Stimulated activated CD4-positive, alpha-beta T cell treated with anti-CD3 and anti-CD28 coated beads, Interleukin-4, amount 100 ng/mL, for 48 hours (primary cell): ENCODE results near the gene GHRHR.
A peak's percentile ranks its signal among the peaks of the same experiment; 100 is the strongest.

Experiments used
- DNase-seq, 2 donors: peaks; one replicate each; pipeline ENCODE4 v3.0.0-alpha.2; 2020; ENCODE audit warnings: low read depth in 2 of 2

The GHRHR gene

DNA sequence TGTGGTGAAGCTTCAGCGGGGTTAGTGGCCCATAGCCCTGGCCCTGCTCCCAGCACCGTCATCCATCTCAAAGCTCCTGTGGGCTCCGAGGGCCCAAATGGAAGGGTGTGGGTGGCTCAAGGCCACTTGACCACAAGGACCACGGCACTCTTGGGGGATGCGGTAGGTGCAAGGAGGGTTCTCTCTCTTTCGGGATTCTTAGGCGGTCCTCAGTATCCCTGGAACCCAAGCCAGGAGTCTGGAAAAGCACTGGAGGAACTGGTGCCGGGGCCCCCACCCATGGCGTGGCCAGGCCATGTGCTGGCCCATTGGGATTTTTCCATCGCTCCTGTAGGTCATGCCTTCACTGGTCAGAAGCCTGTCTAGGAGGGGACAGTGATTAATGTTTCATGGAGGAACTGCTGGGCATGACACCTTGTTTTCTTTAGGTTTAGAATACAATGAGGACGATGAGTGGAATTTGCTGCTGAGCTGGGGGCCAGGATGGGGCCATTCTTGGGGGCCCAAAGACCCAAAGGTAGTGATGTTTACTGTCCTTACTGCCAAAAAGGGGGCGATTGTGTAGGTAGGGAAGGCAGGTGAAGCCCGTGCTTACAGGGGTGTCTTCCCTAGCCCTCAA is 35.4 kb upstream of the GHRHR start:
- no peak for DNase-seq

DNA sequence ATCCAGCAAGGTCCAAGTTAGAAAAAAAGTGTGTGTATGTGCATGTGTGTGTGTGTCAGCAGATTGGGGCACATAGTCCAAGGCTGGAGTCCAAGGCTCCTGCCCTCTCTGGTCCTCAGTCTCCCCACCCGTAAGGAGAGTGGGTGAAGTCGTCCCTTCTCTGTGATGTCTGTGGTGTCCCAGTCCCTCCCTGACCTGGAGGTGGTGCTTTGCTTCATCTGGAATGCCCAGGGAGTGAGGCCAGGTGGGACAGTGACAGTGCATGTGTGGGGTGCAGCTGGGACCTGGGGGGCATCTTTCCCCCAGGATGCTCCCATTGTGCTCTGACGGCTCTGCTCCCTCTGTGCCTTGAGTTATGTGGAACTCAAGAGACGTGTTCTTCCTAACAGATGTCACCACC is 34.1 kb upstream of the GHRHR start:
- no peak for DNase-seq

DNA sequence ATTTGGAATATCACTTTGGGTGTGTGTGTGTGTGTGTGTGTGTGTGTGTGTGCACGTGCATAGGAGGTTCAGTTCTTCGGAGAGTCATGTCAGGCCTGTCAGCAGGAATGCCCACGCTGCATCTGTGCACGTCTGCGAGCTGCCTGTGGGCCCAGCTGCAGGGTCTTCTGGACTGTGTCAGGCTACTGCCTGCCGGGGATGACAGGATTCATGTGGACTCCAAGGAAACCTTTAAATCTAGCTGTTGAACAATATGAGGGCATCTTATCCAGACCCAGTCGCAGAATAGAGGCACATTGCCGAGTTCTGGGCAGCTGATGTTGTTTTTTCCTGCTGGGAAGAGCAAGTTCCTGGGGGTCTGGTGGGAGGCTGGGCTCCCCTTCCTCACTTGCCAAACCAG is 33.1 kb upstream of the GHRHR start:
- DNase-seq: no peak

DNA sequence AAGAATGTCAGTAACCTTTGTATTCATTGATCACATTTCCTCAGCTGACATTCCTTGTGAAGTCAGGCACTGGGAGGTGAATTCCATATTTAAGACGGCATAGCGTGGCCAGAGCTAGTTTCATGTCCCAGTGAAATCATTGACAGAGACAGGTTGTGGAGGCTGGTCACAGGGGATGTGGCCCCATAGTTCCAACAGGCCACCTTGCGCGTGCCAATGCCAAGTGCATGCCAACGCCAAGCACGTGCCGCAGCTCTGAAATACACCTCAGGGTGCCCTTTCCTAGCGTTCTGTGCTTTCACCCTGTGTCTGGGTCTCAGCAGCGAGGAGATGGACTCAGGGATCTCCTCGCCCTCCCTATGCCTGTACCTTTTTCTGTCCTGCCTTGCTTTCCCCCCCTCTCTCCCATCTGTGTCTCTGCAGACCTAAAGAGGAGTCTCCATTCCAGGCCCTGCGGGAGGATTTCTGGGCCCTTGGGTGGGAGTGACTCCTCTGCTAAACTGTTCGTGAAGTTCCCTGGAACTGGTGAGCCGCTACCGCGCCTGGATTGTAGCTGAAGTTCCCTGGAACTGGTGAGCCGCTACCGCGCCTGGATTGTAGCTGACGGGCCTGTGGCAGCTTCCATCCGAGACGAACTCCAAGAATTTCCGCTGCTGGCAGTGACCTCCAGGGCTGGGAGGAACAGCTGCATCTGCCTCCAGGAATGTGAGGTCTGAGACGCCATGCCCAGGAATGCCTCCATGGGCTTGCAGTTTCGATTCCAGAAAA is 32.4 kb upstream of the GHRHR start:
- no peak for DNase-seq

DNA sequence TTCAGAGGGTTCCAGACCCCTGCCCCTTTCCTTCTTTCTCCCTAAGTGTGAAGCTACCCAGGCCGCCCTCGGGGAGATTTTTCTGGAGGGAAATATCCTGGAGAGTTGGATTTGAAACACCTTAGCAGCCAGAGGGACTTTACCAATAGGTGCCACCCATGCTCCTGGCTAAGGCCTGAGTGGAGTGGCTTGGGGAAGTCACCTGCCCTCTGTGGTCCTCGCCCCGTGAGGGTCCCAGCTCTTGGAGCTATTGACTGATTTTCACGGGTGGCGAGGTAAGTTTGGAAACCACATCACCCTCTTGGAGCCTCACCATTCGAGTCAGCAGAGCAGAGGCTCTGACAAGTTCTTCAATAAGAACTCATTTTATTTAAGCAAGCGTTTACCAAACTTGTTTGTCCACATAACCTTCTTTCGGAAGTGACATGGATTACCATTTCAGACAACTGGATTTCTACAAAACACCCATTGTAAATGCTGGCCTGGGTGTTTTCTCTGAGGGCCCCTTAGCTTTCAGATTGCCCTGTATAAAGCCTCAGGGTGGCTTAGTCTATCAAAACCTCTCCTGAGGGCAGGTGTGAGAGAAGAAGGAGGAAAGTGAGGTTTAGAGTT is 31.7 kb upstream of the GHRHR start:
- no peak for DNase-seq

DNA sequence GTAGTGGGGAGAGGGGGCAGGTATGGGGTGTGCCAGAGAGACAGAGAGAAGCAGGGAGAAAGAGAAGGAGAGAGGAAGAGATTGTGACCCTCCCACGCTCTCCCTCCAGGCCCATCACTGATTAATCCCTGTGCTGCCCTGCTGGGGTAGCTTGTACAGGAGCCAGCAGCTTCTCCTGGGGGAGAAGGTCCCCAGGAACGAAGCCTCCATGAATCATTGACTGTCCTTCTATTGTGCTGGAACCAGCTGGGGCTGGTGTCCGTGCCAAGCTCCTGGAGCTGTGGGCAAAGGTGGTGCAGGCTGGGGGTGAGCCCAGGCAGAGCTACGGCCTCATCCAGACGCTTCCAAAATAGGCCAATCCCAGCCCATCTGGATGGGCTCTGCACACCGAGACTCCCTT is 31.2 kb upstream of the GHRHR start:
- DNase-seq: no peak

DNA sequence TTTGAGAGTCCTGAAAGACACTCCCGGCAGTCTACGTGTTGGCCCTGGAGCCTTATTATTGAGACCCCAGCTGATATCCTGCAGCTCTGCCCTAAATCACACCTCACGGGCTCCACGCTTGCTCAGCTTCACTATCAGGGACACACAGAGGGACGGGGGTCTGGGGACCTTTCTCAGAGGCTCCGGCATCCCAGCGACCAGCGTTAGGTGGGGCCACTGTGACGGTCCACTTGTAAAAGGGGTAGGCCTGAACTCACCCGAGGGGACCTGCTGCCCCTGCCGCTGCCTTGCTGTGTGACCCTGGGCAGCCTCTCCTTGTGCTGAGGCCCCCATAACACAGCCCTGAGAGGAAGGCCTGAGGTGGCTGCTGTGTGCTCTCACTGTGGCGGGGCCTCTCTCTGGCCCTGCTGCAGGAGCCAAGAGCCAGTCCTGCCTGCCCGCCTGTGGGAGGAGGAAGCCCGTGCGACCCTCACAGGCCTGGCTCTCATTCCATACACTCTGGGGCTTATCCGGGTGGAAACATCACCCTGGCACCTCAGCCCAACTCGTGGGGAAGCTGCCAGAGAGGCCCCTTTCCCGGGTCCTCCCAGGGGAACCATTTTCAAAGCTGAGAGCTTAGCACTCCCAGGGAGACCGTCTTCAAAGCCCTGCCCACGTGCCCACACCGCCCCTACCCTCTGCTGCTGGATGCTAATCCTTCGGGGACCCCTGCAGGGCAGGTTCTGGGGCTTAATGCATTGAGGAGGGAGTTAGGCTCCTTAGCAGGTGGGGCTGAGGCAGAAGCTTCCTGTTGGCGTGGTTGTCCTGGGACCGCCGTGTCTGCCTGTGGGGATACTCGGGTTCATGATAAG is 30.4 kb upstream of the GHRHR start:
- no peak for DNase-seq

DNA sequence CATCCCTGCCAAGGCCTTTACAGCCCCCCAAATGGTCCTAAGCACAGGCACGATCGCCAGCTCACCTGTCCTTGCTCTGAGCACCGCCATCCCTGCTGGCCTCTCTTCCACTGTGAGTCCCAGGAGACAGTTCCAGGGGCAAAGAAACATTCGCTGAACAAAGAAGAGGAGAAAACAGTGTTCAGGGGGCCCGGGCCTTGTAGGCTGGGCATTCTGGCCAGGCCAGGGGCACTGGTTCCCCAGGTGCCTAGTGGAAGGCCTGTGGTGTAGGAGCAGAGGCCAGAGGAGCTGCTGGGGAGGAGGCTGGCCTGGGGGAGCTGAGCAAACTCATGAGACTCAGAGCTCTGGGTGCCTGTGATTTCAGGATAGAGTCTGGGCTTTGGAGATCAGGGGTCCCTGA is 29.5 kb upstream of the GHRHR start:
- no peak for DNase-seq

DNA sequence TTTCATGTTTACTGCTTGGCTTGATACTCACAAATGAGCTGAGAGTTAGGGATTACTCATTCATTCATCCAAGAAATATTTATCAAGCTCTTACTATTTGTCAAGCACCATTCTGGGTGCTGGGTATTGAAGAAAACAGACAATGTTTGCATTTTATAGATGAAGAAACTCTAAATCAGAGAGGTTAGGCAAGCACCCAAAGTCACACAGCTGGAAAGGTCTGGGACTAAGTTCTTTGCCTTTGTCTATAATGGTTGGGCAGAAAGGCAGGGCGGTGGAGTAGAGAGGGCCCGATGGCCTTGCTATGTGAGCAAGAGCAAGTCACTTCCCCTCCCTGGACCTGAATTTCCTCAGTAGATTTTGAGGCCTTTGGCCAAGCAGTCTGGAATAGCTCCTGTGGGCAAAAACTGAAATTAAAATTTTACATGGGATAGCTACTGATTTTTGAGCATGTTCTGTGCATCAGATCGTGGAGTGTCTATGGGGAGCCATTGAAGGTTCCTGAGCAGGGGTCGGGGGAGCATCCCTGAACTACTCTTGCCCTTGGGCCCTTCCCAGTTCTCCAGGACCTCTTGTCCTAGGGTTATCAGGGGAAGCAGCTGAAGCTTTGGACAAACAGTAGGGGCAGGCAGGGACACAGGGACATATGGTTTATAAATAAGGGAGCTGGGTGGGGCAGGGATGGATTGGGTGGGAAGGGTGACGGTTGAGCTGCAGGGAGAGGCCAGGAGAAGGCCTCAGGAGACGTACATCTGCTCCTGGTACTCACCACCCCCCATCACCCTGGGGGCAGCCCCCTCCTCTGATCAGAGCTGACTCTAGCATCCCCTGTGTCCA is 28.8 kb upstream of the GHRHR start:
- no peak for DNase-seq

DNA sequence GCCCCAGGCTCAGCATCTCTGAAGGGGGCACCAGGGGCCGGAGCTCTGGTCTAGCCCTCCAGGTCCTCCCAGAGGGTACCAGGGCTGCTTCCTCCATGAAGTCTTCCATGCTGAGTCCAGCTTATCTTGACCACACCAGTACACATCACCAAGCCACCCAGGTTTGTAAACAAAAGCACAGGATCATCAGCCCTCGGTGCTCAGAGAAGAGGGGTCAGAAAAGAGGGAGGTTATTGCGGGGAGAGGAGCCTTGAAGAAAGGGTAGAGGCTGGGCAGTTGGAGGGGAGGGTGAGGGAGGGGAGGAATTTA is 28.2 kb upstream of the GHRHR start:
- DNase-seq: no peak

DNA sequence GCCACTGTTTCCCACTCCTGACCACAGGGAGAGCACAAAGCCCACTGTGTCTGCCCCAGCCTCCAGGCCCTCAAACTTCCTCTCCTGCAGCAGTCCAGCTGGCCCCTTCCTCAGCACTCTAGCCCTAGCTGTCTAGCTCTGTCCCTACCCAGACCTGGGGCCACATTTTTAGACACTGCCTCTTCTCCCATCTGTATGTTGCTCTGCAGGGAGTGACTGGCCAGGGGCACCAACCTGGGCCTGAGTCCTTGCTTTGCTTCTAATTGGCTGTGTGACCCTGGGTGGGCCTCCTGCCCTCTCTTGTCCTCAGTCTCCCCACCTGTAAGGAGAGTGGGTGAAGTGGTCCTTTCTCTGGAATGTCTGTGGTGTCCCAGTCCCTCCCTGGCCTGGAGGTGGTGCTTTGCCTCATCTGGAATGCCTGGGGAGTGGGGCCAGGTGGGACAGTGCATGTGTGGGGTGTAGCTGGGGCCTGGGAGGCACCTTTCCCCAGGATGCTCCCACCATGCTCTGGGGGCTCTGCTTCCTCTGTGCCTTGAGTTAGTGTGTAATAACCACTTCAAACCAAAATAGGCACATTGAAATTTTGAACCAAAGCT is 27.0 kb upstream of the GHRHR start:
- DNase-seq: no peak

DNA sequence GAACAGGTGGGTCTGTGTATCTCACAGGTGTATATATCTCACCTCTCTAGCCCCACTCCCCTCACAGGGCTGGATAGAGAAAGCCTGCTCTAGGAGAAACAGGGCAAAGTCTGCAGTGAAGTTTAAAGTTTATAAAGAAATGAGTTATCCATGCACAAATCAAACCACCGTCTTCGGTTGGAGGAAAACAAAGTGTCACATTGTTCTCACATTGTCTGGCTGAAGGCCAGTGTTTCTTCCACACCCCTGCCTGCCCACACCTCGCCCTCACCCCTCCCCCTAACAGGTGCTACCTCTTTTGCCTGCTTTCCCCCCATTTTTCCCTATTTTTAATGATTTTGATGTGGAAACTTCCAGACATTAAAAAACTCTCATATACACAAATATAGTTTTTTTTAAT is 26.3 kb upstream of the GHRHR start:
- no peak for DNase-seq

DNA sequence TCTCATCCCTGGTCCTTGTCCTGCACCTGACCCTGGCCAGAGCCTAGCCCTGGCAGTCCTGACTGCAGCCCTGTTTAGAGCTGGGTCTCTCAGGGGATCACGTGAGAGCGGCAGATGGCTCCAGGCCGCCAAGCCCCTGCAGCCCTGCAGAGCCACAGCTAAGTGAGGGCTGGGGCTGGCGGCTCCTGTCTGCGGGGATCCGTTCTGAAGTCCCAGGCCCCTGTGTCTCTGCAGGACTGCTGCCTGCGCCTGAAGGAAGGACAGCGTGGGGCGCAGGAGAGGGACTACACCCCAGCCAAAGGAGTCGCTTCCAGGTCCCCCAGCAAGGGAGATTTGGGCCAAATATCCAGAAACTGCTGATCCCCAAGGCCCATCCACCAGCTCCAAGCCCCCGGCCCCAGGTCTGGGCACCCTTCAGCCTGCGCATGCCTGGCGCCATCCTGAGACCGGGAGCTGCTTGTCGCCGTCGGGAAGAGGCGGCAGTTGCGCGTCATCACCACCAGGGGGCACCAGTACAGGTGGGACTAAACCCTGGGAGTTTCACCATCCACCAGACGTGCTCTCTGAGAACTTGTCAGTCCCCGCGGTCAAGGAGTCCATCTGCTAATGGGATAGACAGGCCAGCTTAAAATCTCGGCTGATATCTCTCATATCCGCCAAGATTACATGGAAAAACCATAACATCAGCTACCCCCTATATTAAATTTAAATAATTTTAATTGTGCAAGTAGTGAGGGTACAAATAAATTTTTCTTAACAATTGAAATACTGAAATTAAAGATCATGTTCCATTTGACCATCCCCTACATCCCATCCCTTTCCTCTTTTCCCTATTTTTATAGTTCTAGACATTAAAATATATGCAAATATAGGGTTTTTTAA is 25.1 kb upstream of the GHRHR start:
- DNase-seq: peak; percentile 65 to 67

DNA sequence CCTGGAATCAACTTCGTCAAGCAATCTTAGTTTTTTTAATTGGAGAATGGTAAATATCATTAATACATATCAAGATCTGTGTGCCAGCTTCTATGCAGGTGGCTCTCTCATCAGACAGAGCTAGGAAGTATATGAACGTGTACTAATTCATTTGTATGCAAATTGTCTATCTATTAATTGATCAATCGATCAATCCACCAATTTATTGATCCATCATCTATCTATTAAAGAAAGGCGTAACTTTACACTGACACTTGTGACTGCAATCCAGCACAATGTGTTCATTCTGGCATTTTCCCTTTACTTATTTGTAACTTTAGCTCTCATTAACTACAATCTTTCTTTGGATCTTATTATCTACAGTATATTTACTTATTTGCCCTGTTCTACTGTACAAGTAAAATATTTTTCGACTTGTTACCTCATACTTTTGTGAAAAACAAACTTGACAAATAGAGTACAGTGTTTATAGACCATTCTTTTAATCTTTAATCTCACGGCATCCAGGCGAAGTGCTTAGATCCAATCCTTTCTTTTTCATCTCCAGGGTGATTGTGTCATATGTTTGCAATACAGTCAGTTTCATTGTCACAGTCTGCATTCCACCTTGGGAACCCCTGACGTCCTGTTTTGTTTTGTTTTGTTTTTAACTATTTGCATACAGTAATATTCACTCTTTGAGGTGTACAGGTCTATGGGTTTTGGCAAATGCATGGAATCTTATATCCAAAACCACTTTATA is 22.0 kb upstream of the GHRHR start:
- DNase-seq: no peak

DNA sequence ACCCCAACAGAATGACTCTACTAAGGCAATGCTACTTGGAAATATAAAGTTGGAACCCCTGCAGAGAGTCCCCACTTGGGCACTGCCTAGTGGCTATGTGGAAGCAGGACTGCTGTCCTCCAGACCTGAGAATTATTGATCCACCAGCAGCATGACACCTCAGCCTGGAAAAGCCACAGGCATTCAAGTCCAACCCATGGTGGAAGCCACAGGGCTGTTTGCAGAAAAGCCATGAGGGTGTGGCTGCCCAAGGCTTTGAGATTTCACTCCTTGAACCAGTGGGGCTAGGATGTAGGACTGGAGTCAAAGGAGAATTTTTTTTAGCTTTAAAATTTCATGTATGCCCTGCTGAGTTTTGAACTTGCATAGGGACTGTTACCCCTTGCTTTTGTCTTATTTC is 13.6 kb upstream of the GHRHR start:
- DNase-seq: no peak

DNA sequence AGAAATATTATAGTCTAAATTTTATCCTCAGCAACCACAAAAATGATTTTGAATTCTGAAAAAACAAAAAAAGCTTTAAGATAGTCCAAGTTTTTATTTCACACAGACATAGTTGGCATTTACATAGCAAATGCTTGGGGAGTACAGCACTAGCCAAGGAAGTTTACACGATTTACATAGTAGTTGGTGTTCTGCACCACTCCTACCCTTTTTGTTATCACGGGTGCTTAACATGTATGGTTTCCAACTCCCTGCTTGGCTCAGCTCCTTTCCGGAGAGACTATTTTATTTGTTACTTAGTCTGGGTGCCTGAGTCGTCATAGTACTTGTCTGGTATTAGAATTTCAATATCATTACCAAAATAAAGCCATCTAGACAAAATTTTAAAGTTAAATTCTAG is 8.8 kb upstream of the GHRHR start:
- no peak for DNase-seq

DNA sequence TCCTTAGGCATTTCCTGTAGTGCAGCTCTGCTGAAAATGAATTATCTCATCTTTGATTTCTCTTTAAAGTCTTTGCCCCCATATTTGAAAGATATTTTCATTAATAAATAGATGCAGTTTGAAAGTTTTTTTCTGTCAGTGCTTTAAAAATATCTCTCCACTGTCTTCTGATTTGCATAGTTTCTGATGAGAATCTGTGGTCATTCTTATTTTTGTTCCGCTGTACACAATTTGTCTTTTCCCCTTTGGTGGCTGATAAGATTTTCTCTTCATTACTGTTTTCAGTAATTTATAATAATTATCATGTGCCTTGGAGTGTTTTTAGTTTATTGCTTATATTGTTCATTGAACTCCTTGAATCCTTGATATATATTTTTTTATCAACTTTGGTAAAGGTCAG is 7.0 kb upstream of the GHRHR start:
- DNase-seq: no peak

DNA sequence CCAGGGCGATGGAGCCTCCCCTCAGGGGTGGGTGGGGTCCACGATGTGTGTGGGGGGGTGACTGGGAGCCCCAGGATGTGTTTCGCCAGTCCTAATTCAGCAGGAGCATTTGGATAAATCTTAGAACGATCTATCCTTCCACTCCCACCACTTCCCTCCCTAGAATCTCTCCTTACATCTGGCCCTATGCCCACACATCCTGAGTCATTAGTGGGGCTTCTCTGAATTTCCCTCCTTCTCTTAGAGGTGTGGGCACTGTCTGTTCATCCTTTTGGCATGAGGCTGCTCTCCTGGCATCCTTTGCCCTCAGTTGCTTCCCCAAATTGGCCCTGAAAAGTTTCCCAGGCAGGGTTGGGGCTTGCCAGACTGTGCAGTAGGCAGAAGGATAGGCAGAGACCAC is 1.6 kb downstream of the GHRHR start:
- DNase-seq: no peak

DNA sequence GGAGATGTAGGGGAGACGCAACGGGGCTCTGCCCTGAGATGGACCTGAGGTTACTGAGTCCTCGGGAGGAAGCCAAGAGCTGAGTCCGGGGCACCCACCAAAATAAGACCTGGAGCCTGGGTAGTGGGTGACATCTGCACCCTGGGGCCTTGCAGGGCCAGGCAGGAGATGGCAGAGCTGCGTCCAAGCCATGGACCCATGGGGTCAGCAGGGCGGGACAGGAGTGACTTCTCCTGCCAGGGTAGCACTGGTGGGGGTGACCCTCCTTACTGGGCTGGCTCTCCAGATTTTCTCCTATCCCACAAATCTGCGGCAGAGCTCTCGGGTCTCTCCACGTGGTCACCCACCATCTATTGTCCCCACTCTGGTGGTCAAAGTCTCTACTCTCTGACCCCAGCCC is 2.1 kb downstream of the GHRHR start:
- DNase-seq: no peak

DNA sequence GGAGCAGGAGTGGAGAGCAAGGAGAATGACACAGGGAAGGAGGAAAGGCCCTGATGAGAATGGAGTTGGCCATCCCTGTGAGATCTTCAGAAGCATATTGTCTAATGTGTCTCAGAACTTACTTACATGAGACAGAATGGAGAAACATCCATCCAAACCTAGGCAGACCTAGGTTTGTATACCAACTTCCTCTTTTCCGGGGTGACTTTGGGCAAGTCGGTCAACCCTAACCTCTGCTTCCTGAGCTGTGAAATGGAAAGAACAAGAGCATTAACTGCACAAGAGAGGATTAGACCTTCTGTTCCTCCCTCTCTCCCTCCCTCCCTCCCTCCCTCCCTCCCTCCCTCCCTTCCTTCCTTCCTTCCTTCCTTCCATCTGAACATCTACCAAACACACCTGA is 4.5 kb downstream of the GHRHR start:
- DNase-seq: no peak
